Germinal center (tissue), 1 donor: ENCODE results near the gene CCND1.
"Not testable (repeated sequence)": the region's sequence is repeated elsewhere in the genome, so short reads cannot be mapped to it uniquely, and the experiment has no call there.

Experiments
- DNase-seq: peaks from one replicate; pipeline ENCODE4 v3.0.0; 2012; ENCODE audit warnings: mixed read lengths, low spot score

Gene CCND1

GRCh38 chr11:69691463-69691862 is 50.5 kb downstream of the CCND1 start:
- no peak for DNase-seq

- no peak for DNase-seq
These were observed 51.5 kb downstream of the CCND1 start for GRCh38 chr11:69692422-69692821.

GRCh38 chr11:69694781-69695180 is 53.8 kb downstream of the CCND1 start:
- DNase-seq: no peak

- no peak for DNase-seq
These were observed 54.6 kb downstream of the CCND1 start for GRCh38 chr11:69695581-69695980.

GRCh38 chr11:69695995-69696394 is 55.0 kb downstream of the CCND1 start:
- DNase-seq: not testable (repeated sequence)

- DNase-seq: no peak
These were observed 56.0 kb downstream of the CCND1 start for GRCh38 chr11:69696749-69697468.

- DNase-seq: no peak
These were observed 56.5 kb downstream of the CCND1 start for GRCh38 chr11:69697469-69697843.

GRCh38 chr11:69697861-69698260 is 56.9 kb downstream of the CCND1 start:
- no peak for DNase-seq

GRCh38 chr11:69698362-69698761 is 57.4 kb downstream of the CCND1 start:
- no peak for DNase-seq

- no peak for DNase-seq
These were observed 58.3 kb downstream of the CCND1 start for GRCh38 chr11:69699213-69699612.

- DNase-seq: no peak
These were observed 59.6 kb downstream of the CCND1 start for GRCh38 chr11:69700278-69701140.

- no peak for DNase-seq
These were observed 61.3 kb downstream of the CCND1 start for GRCh38 chr11:69702239-69702691.

- no peak for DNase-seq
These were observed 62.0 kb downstream of the CCND1 start for GRCh38 chr11:69702769-69703452.

GRCh38 chr11:69703453-69703767 is 62.5 kb downstream of the CCND1 start:
- no peak for DNase-seq
